Measurements from ENCODE around the gene VPS51.

DNA sequence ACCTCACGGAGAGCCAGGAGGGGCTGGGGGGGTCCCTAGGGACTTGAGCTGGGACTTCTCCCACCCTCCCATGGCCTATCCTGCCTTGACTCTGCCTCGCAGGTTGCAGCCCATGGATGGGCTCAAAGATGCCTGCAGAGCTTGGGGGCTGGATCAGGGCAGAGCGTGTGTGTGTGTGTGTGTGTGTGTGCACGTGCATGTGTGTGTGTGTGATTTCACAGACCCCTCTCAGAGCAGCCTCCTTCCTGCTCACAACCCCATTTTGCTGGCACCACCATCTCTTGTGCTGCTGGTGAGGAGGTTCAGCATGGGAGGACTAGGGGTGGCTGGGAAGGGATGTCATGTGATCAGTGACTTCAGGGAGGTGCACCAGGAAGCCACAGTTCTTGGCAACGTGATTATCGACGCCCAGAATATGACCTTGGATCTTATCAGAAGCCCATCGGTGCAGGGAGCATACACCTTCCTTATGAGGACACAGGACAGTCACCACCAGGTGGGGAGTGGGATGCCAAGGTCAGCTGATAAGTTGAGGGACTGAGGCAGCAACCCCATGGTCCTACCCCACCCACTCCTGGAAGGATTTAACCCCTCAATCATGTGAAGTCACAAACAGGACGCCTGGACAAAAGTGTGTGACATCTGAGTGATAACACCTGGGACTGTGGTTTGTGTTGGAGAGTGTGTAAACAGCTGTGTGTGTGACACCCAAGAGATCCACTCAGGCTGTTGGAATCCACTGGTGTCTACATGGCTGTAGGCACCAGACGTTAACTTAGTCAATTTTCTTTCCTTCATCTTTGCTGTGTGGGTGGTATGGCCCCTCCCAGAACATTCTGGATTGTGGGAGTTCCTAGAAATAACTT lies 35.8 kb upstream of the VPS51 start:
- TF ChIP-seq POLR2AphosphoS5 (IDR thresholded peaks at IDR 0.05), result no peak
- TF ChIP-seq, protein P1, sequence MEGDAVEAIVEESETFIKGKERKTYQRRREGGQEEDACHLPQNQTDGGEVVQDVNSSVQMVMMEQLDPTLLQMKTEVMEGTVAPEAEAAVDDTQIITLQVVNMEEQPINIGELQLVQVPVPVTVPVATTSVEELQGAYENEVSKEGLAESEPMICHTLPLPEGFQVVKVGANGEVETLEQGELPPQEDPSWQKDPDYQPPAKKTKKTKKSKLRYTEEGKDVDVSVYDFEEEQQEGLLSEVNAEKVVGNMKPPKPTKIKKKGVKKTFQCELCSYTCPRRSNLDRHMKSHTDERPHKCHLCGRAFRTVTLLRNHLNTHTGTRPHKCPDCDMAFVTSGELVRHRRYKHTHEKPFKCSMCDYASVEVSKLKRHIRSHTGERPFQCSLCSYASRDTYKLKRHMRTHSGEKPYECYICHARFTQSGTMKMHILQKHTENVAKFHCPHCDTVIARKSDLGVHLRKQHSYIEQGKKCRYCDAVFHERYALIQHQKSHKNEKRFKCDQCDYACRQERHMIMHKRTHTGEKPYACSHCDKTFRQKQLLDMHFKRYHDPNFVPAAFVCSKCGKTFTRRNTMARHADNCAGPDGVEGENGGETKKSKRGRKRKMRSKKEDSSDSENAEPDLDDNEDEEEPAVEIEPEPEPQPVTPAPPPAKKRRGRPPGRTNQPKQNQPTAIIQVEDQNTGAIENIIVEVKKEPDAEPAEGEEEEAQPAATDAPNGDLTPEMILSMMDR (IDR thresholded peaks at IDR 0.05), result no peak
- TF ChIP-seq POLR2A (IDR thresholded peaks at IDR 0.05), result no peak
